Ishikawa (cell line): ENCODE results near the gene PDE4D.

Experiments used
- EGR1 ChIP-seq: IDR thresholded peaks from 2 replicates; pipeline ENCODE4 v1.6.1; 2012
- EP300 ChIP-seq: IDR thresholded peaks from 2 replicates; pipeline ENCODE4 v1.6.1; 2012; ENCODE audit warnings: borderline replicate concordance
- RAD21 ChIP-seq: IDR thresholded peaks from 2 replicates; pipeline ENCODE4 v1.6.1; 2012; ENCODE audit warnings: low read depth
- TAF1 ChIP-seq: IDR thresholded peaks from 2 replicates; pipeline ENCODE4 v1.6.1; 2012; ENCODE audit warnings: low read depth, mild to moderate bottlenecking
- TCF12 ChIP-seq: IDR thresholded peaks from 2 replicates; pipeline ENCODE4 v1.6.1; 2012; ENCODE audit warnings: low read depth
- YY1 ChIP-seq: IDR thresholded peaks from 2 replicates; pipeline ENCODE4 v1.6.1; 2012; ENCODE audit warnings: low read depth
- TF ChIP-seq, protein P1 (sequence below): IDR thresholded peaks from 2 replicates; pipeline ENCODE4 v1.6.1; 2012
- TF ChIP-seq, protein P2 (sequence below): IDR thresholded peaks from 2 replicates; pipeline ENCODE4 v1.6.1; 2012

DNA sequence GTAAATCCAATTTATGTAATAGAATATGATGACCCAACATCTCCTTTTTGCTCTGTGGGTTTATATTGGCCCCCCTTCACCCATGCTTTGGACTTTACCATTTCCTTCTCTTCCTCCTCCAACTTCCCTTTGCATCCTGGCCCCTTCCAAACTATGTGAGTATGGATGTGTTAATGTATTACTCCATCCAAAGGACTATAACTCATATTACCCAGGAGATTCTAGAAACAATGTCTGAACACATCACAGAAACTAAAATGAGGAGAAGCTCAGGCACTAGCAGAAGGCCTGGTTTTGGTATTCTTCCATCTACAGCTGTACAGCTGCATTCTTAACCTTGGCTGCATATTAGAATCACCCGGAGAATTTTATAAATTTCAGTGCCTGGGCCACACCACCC lies 110.7 kb downstream of the PDE4D start:
- TF ChIP-seq RAD21 (no peak), TAF1 (no peak), YY1 (no peak), TCF12 (no peak), EP300 (no peak), EGR1 (no peak)
- TF ChIP-seq, protein P1, sequence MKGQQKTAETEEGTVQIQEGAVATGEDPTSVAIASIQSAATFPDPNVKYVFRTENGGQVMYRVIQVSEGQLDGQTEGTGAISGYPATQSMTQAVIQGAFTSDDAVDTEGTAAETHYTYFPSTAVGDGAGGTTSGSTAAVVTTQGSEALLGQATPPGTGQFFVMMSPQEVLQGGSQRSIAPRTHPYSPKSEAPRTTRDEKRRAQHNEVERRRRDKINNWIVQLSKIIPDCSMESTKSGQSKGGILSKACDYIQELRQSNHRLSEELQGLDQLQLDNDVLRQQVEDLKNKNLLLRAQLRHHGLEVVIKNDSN, result no peak
- TF ChIP-seq, protein P2, sequence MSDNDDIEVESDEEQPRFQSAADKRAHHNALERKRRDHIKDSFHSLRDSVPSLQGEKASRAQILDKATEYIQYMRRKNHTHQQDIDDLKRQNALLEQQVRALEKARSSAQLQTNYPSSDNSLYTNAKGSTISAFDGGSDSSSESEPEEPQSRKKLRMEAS, result no peak
